MCF 10A (cell line): ENCODE data around the gene PSMD1. TPM values are rescaled to one million over a fixed set of nuclear protein-coding genes. Genes with fewer than 3 reads are reported as not detected.

Experiments
- BruUV-seq: library from RNA; stranded (reverse); fragments of 400-500 nt; replicated peaks from 2 replicates; lab custom pipeline; 2021; lab: Mats Ljungman, UMichigan
- CTCF ChIA-PET: fragments of 300-600 bp; sonication (Branson Sonifier 250); formaldehyde crosslinking; extraction: SDS; loops from one replicate; lab custom pipeline; 2021; ENCODE audit warnings: antibody characterized with exemption, inconsistent platforms; lab: Yijun Ruan, JAX
- POLR2A ChIA-PET: fragments of 300-600, 350-650 bp; sonication (Branson Sonifier 250); formaldehyde crosslinking; extraction: SDS; loops from one replicate; lab custom pipeline; 2020; ENCODE audit warnings: antibody characterized with exemption, inconsistent platforms; lab: Yijun Ruan, JAX
- DNase-seq: peaks from one replicate; pipeline ENCODE4 v3.0.0-alpha.2; 2018; ENCODE audit not compliant: unreplicated experiment
- H3K27ac Mint-ChIP-seq: one replicate; pipeline ENCODE4 v1.8.0; 2022; ENCODE audit warnings: mild to moderate bottlenecking, low read depth, mixed read lengths; ENCODE audit not compliant: unreplicated experiment
- H3K27me3 Mint-ChIP-seq: one replicate; pipeline ENCODE4 v1.8.0; 2022; ENCODE audit warnings: mixed read lengths; ENCODE audit not compliant: insufficient read depth, unreplicated experiment
- H3K36me3 Mint-ChIP-seq: one replicate; pipeline ENCODE4 v1.8.0; 2022; ENCODE audit warnings: mild to moderate bottlenecking, moderate library complexity, mixed read lengths; ENCODE audit not compliant: insufficient read depth, unreplicated experiment
- H3K4me1 Mint-ChIP-seq: one replicate; pipeline ENCODE4 v1.8.0; 2022; ENCODE audit warnings: mixed read lengths; ENCODE audit not compliant: insufficient read depth, unreplicated experiment
- H3K4me3 Mint-ChIP-seq: one replicate; pipeline ENCODE4 v1.8.0; 2022; ENCODE audit warnings: mild to moderate bottlenecking, moderate library complexity, mixed read lengths; ENCODE audit not compliant: unreplicated experiment
- H3K9me3 Mint-ChIP-seq: one replicate; pipeline ENCODE4 v1.8.0; 2022; ENCODE audit warnings: mixed read lengths; ENCODE audit not compliant: unreplicated experiment
- CTCF ChIP-seq: fragments of 200-600 bp; IDR thresholded peaks from one replicate; pipeline ENCODE4 v1.8.0; 2022; ENCODE audit warnings: antibody characterized with exemption, mild to moderate bottlenecking; ENCODE audit not compliant: unreplicated experiment
- intact Hi-C: fragments of 100-400 bp; cut with micrococcal nuclease; formaldehyde crosslinking; loops from 2 replicates; pipeline ENCODE4 v1.14.1; 2022
- total RNA-seq: library from RNA; stranded (reverse); gene quantifications from 2 replicates; pipeline ENCODE4 v1.2.3, GENCODE V29; 2022

Gene PSMD1
- total RNA-seq, 1 experiment from 2014 or later = 88.5 TPM

GRCh38 chr2:231037202-231037730 lies 19.4 kb upstream of the PSMD1 start, which contains the start of gene C2orf72:
C2orf72 (plus strand) TSS chr2:231037523; CDS start chr2:231037566, 43 bp downstream.
- DNase-seq = no peak
- BruUV-seq = no TSS peak
- no peak for TF ChIP-seq CTCF
- no peaks in the 10 kb centered on the region for H3K36me3 Mint-ChIP-seq
- H3K27ac Mint-ChIP-seq = no peak within 1 kb of the TSS
- POLR2A ChIA-PET = no interaction called here
- no peak within 1 kb of the TSS for H3K4me3 Mint-ChIP-seq
- no peaks in the 10 kb centered on the region for H3K9me3 Mint-ChIP-seq
- intact Hi-C loops = no loop called here
- CTCF ChIA-PET = no interaction called here
- H3K4me1 Mint-ChIP-seq = no peaks in the 10 kb centered on the region
- H3K27me3 Mint-ChIP-seq = peaks cover 88% of the 10 kb centered on the region

DNA sequence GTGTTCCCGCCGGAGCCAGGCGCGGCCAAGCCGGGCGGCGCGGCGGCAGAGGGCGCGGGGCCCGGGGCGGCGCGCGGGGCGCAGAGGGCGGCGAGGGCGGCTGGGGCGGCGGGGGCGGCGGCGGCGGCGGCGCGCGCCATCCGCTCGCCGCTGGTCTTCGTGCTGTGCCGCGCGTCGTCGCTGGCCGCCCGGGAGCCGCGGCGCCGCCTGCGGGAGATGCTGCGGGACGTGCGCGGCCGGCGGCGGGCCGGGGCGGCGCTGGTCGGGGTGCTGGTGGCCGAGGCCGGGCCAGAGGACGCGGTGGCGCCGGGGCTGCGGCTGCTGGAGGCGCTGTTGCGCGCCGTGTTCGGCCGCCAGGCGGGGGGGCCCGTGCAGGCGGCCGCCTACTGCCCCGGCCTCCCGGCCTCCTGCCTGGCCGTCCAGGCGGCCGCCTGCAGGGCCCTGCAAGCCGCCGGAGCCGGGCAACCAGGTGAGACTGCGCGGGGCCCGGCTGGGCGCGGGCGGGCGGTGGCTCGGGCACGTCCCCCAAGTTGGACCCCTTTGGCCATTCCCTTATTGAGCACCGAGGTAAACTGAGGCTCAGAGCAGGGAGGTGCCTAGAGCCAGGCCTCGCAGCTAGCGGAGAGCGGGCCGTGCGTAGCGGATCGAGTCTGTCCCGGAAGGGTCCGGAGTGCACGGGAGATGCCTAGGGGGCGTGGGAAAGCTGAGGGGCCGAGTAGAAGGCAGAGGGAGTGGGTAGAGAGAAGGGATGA lies 18.8 kb upstream of the PSMD1 start:
- no peak for TF ChIP-seq CTCF
- CTCF ChIA-PET = interaction anchor here (0.7 kb wide), 1 partner anchor 10 kb away, joined by 3 read pairs; no protein-coding TSS in a partner anchor
- Mint-ChIP-seq H3K9me3 (no peaks in the 10 kb centered on the region), H3K27me3 (peaks cover 83% of the 10 kb centered on the region), H3K27ac (no peak overlapping the region), H3K4me1 (no peaks in the 10 kb centered on the region), H3K4me3 (no peak overlapping the region), H3K36me3 (no peaks in the 10 kb centered on the region)
- DNase-seq = no peak
- POLR2A ChIA-PET = no interaction called here
- no TSS peak for BruUV-seq
- intact Hi-C loops = no loop called here

DNA sequence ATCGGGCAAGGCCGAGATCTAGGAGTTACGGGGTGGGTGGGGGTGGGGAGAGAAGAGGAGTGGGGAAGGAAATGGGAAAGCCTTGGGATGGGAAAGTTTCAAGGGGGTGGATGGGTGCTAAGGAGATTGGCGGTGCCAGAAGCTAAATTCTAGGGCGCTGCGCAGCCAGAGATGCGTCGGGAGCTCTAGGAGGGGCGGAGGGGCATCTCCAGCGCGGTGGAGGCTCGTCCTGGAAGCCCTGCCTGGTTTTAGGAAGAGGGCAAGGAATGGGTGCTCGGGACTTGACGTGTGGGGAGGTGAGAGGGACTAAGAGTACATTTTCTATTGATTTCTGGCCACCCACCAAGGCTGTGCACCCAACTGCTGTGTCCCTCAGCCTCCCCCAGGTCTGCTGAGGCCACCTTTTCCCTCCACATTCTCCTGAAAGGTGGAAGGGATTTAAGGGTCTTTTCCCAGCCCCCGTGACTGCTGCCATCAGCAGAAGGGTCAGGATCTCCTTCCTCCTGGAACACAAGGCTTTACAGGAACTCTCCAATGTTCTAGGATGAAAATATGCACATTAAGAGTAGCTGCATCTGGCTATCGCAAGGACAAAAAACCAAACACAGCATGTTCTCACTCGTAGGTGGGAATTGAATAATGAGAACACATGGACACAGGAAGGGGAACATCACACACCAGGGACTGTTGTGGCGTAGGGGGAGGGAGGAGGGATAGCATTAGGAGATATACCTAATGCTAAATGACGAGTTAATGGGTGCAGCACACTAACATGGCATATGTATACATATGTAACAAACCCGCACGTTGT lies 18.0 kb upstream of the PSMD1 start:
- H3K27me3 Mint-ChIP-seq = peaks cover 75% of the 10 kb centered on the region
- DNase-seq = no peak
- H3K9me3 Mint-ChIP-seq = no peaks in the 10 kb centered on the region
- BruUV-seq = no TSS peak
- no peaks in the 10 kb centered on the region for H3K4me1 Mint-ChIP-seq
- POLR2A ChIA-PET = no interaction called here
- CTCF ChIA-PET = interaction anchor here (0.5 to 0.7 kb wide), 2 partner anchors 11 to 12 kb away, joined by 3 read pairs; no protein-coding TSS in a partner anchor
- H3K4me3 Mint-ChIP-seq = no peak overlapping the region
- H3K36me3 Mint-ChIP-seq = no peaks in the 10 kb centered on the region
- intact Hi-C loops = no loop called here
- no peak for TF ChIP-seq CTCF
- no peak overlapping the region for H3K27ac Mint-ChIP-seq

DNA sequence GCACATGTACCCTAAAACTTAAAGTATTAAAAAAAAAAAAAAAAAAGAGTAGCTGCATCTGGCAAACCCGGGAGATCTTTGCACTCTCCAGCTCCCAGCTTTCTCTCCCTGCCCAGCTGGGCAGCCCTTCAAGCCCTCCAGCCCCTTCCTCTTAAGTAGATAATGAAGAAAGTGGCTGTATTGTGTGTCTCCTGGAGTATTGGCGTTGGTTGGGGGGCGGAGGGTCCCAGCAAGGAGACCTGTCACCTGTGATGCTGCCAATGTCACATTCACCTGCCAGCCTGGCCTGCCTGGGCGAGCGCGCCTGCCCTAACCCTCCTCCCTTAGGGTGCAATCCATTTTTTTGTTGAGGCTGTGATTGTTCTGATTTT lies 17.4 kb upstream of the PSMD1 start:
- Mint-ChIP-seq H3K27ac (no peak overlapping the region), H3K9me3 (no peaks in the 10 kb centered on the region), H3K36me3 (no peaks in the 10 kb centered on the region), H3K4me1 (no peaks in the 10 kb centered on the region), H3K27me3 (peaks cover 72% of the 10 kb centered on the region), H3K4me3 (no peak overlapping the region)
- no peak for TF ChIP-seq CTCF
- ChIA-PET CTCF (interaction anchor here (2.1 kb wide), 1 partner anchor 14 kb away, joined by 7 read pairs; no protein-coding TSS in a partner anchor), POLR2A (no interaction called here)
- intact Hi-C loops = no loop called here
- BruUV-seq = no TSS peak
- no peak for DNase-seq
